Osteoblast (primary cell): ENCODE results near the gene ORC6. TPM values are rescaled to one million over a fixed set of nuclear protein-coding genes. Genes with fewer than 3 reads are reported as not detected.

ENCODE experiments used
- DNase-seq: peaks from one replicate; pipeline ENCODE4 v3.0.0; 2011; ENCODE audit warnings: low spot score, mixed read lengths; ENCODE audit not compliant: insufficient read length; ENCODE audit errors: missing footprints
- H2AFZ ChIP-seq: 2 replicates; pipeline ENCODE4 v1.6.0; 2011; ENCODE audit warnings: mild to moderate bottlenecking, low read length
- H3K27ac ChIP-seq: 2 replicates; pipeline ENCODE4 v1.5.1; 2011; ENCODE audit warnings: mild to moderate bottlenecking, low read depth, low read length, moderate library complexity
- H3K27me3 ChIP-seq: 2 replicates; pipeline ENCODE4 v1.6.0; 2012; ENCODE audit warnings: mild to moderate bottlenecking, control low read depth, inconsistent platforms, low read length, moderate library complexity; ENCODE audit not compliant: insufficient read depth
- H3K36me3 ChIP-seq: 2 replicates; pipeline ENCODE4 v1.5.1; 2011; ENCODE audit warnings: mild to moderate bottlenecking, low read length, control low read depth, moderate library complexity; ENCODE audit not compliant: insufficient read depth
- H3K4me1 ChIP-seq: 2 replicates; pipeline ENCODE4 v1.5.1; 2011; ENCODE audit warnings: mild to moderate bottlenecking, low read length, control low read depth, moderate library complexity; ENCODE audit not compliant: insufficient read depth
- H3K4me2 ChIP-seq: 2 replicates; pipeline ENCODE4 v1.6.0; 2011; ENCODE audit warnings: mild to moderate bottlenecking, low read length; ENCODE audit not compliant: insufficient read depth
- H3K4me3 ChIP-seq: fragments of 200-600 bp; sonication (generic); 3 replicates; pipeline ENCODE4 v1.5.1; 2012; ENCODE audit warnings: mild to moderate bottlenecking, low read length, inconsistent platforms; ENCODE audit not compliant: insufficient read depth
- H3K79me2 ChIP-seq: 2 replicates; pipeline ENCODE4 v1.6.0; 2012; ENCODE audit warnings: mild to moderate bottlenecking, low read length, control low read depth, inconsistent platforms; ENCODE audit not compliant: insufficient read depth
- H3K9me3 ChIP-seq: 2 replicates; pipeline ENCODE4 v1.5.1; 2011; ENCODE audit warnings: low read depth, low read length, control low read depth
- H4K20me1 ChIP-seq: 2 replicates; pipeline ENCODE4 v1.6.0; 2012; ENCODE audit warnings: mild to moderate bottlenecking, low read length, control low read depth; ENCODE audit not compliant: insufficient read depth
- total RNA-seq: library from RNA; depleted of rRNA; stranded (reverse); fragments of >200 nt; gene quantifications from 2 replicates; pipeline ENCODE4 v1.2.3, GENCODE V29; 2012
- TF ChIP-seq, protein P1 (sequence below): IDR thresholded peaks from 2 replicates; pipeline ENCODE4 v1.5.1; 2011; ENCODE audit warnings: mild to moderate bottlenecking, low read depth, low read length, moderate library complexity; ENCODE audit errors: extremely low read depth

The ORC6 gene
- total RNA-seq, 1 donor, result 4.0 TPM

- peak within 1 kb of the TSS; percentile 87 for H3K4me3 ChIP-seq
- peak within 1 kb of the TSS; percentile 96 for H3K4me2 ChIP-seq
- peaks cover 71% of the 10 kb centered on the region for H3K79me2 ChIP-seq
- H3K9me3 ChIP-seq, result no peaks in the 10 kb centered on the region
- DNase-seq, result peak; percentile 99
- H2AFZ ChIP-seq, result peak within 1 kb of the TSS; percentile 97
- H3K27ac ChIP-seq, result peak within 1 kb of the TSS; percentile 95
- peaks cover 32% of the 10 kb centered on the region for H4K20me1 ChIP-seq
- peaks cover 4% of the 10 kb centered on the region for H3K36me3 ChIP-seq
- H3K4me1 ChIP-seq, result peaks cover 34% of the 10 kb centered on the region
- H3K27me3 ChIP-seq, result no peaks in the 10 kb centered on the region
- TF ChIP-seq, protein P1, sequence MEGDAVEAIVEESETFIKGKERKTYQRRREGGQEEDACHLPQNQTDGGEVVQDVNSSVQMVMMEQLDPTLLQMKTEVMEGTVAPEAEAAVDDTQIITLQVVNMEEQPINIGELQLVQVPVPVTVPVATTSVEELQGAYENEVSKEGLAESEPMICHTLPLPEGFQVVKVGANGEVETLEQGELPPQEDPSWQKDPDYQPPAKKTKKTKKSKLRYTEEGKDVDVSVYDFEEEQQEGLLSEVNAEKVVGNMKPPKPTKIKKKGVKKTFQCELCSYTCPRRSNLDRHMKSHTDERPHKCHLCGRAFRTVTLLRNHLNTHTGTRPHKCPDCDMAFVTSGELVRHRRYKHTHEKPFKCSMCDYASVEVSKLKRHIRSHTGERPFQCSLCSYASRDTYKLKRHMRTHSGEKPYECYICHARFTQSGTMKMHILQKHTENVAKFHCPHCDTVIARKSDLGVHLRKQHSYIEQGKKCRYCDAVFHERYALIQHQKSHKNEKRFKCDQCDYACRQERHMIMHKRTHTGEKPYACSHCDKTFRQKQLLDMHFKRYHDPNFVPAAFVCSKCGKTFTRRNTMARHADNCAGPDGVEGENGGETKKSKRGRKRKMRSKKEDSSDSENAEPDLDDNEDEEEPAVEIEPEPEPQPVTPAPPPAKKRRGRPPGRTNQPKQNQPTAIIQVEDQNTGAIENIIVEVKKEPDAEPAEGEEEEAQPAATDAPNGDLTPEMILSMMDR, result no peak
These were observed 650 bp upstream of the ORC6 start, which contains the start of gene VPS35 for GRCh38 chr16:46688654-46689364. Gene VPS35 (minus strand): TSS chr16:46689178. CDS start chr16:46689133, 45 bp downstream.

DNA sequence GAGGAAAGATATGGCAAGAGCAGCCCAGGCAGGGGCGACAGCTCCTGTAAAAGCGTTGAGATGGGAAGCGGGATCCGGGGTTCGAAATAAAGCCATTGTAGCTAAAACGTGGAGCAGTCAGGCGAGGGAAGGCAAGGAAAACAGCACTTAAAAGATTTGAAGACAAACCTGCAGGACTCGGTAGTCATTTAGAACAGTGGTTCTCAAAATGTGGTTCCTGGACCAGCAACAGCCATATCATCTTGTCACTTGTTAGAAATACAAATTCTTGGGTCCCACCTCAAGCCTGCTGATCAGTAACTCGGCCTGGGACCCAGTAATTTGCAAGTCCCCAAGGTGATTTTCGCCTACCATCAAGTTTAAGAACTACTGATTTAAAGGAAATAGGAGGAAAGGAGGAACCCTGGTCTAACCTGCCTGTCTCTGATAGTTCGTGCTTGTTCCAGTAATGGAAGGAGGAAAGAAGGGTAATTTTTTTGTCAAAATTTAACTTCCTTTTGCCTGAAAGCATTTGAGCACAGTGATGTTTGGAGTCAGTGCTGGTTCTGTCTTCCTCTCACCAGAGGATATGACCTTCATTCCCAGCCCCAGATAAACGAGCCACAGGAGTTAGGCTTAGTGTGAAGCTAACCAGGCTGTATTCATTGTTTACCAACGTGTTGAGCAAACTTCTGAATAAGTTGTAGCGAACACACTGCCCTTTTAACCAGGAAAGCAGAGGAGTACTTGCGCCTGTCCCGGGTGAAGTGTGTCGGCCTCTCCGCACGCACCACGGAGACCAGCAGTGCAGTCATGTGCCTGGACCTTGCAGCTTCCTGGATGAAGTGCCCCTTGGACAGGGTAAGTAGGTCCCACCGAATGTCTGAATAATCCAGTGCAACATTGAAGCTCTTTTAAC, 1.1 kb downstream of the ORC6 start:
- Histone ChIP-seq H3K36me3 (peaks cover 7% of the 10 kb centered on the region), H3K9me3 (no peaks in the 10 kb centered on the region), H3K27me3 (no peaks in the 10 kb centered on the region), H2AFZ (peak overlapping the region; percentile 95), H4K20me1 (peaks cover 25% of the 10 kb centered on the region), H3K4me2 (peak overlapping the region; percentile 96), H3K4me1 (peaks cover 34% of the 10 kb centered on the region), H3K79me2 (peaks cover 54% of the 10 kb centered on the region), H3K4me3 (peak overlapping the region; percentile 87), H3K27ac (peak overlapping the region; percentile 95)
- DNase-seq, result peak; percentile 36
- TF ChIP-seq, protein P1, result no peak

DNA sequence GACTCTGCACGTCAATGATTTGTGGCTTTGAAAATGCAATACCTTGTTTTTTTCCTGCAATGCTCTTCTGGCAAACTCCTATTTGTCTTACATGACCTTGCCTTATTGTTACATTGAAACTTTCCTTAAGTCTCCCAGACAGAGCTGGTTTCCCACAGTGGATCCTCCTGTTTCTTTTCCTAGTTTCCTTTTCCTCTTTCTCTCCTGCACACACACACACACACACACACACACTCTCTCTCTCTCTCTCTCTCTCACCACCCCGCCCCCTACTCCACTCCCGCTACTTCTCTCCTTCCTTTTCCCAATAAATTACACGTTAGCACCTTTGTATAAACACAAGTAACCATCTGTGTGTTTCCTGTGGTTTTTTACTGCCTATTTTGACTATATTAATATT, 2.3 kb downstream of the ORC6 start:
- Histone ChIP-seq H4K20me1 (peaks cover 15% of the 10 kb centered on the region), H3K79me2 (peaks cover 42% of the 10 kb centered on the region), H3K4me1 (peaks cover 31% of the 10 kb centered on the region), H3K4me3 (peak overlapping the region; percentile 5), H3K36me3 (peaks cover 14% of the 10 kb centered on the region), H3K27me3 (no peaks in the 10 kb centered on the region), H3K27ac (peak overlapping the region; percentile 10), H2AFZ (peak overlapping the region; percentile 95), H3K4me2 (peak overlapping the region; percentile 96), H3K9me3 (no peaks in the 10 kb centered on the region)
- TF ChIP-seq, protein P1, result no peak
- DNase-seq, result peak; percentile 19

DNA sequence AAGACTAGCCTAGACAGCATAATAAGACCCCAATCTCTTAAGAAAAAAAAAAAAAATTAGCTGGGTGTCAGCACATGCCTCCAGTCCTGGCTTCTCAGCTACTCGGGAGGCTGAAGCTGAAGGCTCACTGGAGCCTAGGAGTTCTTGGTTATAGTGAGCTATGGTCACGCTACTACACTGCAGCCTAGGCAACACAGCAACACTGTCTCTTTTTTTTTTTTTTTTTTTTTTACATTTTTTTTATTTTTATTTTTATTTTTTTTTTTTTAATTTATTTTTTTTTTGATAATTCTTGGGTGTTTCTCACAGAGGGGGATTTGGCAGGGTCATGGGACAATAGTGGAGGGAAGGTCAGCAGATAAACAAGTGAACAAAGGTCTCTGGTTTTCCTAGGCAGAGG, 4.1 kb downstream of the ORC6 start:
- DNase-seq, result no peak

More for the DNA sequence above, 4.1 kb downstream of the ORC6 start:
- no peak overlapping the region for H3K4me2 ChIP-seq
- no peak overlapping the region for H3K27ac ChIP-seq
- peaks cover 23% of the 10 kb centered on the region for H3K79me2 ChIP-seq
- no peak overlapping the region for H3K4me3 ChIP-seq
- no peaks in the 10 kb centered on the region for H3K27me3 ChIP-seq
- peaks cover 17% of the 10 kb centered on the region for H3K4me1 ChIP-seq
- H3K9me3 ChIP-seq, result no peaks in the 10 kb centered on the region
- H2AFZ ChIP-seq, result no peak overlapping the region
- TF ChIP-seq, protein P1, result no peak
- peaks cover 24% of the 10 kb centered on the region for H3K36me3 ChIP-seq
- H4K20me1 ChIP-seq, result no peaks in the 10 kb centered on the region
